Osteocyte (in vitro differentiated cells): ENCODE results near the gene TUBB2B. TPM values are rescaled to one million over a fixed set of nuclear protein-coding genes. Genes with fewer than 3 reads are reported as not detected.

ENCODE experiments used
- DNase-seq: peaks from one replicate; pipeline ENCODE4 v3.0.0; 2021; ENCODE audit warnings: mixed read lengths; ENCODE audit not compliant: unreplicated experiment; ENCODE audit errors: extremely low spot score
- H3K27ac Mint-ChIP-seq: one replicate; pipeline ENCODE4 v1.8.0; 2021; ENCODE audit warnings: mild to moderate bottlenecking, mixed read lengths; ENCODE audit not compliant: unreplicated experiment
- H3K27me3 Mint-ChIP-seq: one replicate; pipeline ENCODE4 v1.8.0; 2021; ENCODE audit warnings: mixed read lengths; ENCODE audit not compliant: unreplicated experiment
- H3K36me3 Mint-ChIP-seq: one replicate; pipeline ENCODE4 v1.8.0; 2021; ENCODE audit warnings: mixed read lengths; ENCODE audit not compliant: unreplicated experiment
- H3K4me1 Mint-ChIP-seq: one replicate; pipeline ENCODE4 v1.8.0; 2021; ENCODE audit warnings: mixed read lengths; ENCODE audit not compliant: unreplicated experiment
- H3K4me3 Mint-ChIP-seq: one replicate; pipeline ENCODE4 v1.8.0; 2021; ENCODE audit warnings: mild to moderate bottlenecking, moderate library complexity, mixed read lengths; ENCODE audit not compliant: unreplicated experiment
- H3K9me3 Mint-ChIP-seq: one replicate; pipeline ENCODE4 v1.8.0; 2021; ENCODE audit warnings: mixed read lengths; ENCODE audit not compliant: unreplicated experiment
- total RNA-seq: library from RNA; stranded (reverse); gene quantifications from 2 replicates; pipeline ENCODE4 v1.2.1, GENCODE V29; 2021
- TF ChIP-seq, protein P1 (sequence below): fragments of 200-600 bp; sonication (generic); IDR thresholded peaks from 2 replicates; pipeline ENCODE4 v1.5.0; 2021; ENCODE audit warnings: antibody characterized with exemption, mild to moderate bottlenecking, moderate library complexity

The TUBB2B gene
- total RNA-seq, 1 donor from 2014 or later = 61.7 TPM

DNA sequence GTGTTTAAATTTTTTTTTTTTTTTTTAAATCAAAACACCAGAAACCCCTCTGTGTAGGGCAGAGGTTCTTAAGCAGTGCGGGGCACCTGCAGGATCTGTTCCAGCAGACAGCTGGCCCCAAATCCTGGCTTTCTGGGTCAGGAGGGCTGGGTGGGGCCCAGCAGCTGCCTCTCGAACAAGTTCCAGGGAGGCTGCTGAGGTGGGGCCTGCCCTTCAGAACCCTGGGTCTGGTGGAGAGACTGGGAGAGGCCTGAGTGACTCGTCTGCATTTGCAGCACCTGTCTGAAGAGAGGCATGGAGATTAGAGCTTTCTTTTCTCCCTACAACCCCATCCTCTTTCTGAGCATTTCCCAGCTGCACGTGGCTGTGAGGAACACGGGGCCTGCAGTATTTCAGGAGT lies 39.7 kb upstream of the TUBB2B start:
- TF ChIP-seq, protein P1, sequence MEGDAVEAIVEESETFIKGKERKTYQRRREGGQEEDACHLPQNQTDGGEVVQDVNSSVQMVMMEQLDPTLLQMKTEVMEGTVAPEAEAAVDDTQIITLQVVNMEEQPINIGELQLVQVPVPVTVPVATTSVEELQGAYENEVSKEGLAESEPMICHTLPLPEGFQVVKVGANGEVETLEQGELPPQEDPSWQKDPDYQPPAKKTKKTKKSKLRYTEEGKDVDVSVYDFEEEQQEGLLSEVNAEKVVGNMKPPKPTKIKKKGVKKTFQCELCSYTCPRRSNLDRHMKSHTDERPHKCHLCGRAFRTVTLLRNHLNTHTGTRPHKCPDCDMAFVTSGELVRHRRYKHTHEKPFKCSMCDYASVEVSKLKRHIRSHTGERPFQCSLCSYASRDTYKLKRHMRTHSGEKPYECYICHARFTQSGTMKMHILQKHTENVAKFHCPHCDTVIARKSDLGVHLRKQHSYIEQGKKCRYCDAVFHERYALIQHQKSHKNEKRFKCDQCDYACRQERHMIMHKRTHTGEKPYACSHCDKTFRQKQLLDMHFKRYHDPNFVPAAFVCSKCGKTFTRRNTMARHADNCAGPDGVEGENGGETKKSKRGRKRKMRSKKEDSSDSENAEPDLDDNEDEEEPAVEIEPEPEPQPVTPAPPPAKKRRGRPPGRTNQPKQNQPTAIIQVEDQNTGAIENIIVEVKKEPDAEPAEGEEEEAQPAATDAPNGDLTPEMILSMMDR = no peak
- no peaks in the 10 kb centered on the region for H3K9me3 Mint-ChIP-seq
- H3K27ac Mint-ChIP-seq = no peak overlapping the region
- DNase-seq = no peak
- H3K4me1 Mint-ChIP-seq = peaks cover 2% of the 10 kb centered on the region
- no peaks in the 10 kb centered on the region for H3K27me3 Mint-ChIP-seq
- H3K4me3 Mint-ChIP-seq = no peak overlapping the region
- H3K36me3 Mint-ChIP-seq = peaks cover 41% of the 10 kb centered on the region

DNA sequence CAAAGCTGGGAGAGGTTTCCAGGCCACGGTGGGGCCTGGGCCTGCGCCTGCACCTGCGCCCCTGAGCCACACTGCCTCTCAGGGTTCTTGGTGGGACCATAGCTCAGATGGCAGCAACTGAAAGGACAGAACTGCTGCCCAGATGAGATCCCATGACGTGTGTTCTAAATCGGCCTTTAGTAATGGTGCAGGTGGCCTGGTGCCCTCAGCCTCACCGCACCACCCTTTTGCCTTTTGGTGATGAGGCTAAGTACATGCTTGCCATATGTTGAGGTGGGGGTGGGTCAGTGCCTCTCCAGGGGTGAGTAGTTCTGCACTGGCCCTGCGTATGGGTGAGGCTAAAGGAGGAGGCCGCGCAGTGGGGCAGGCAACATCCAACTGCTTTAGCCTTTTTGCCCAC lies 38.7 kb upstream of the TUBB2B start:
- Mint-ChIP-seq H3K27me3 (no peaks in the 10 kb centered on the region), H3K4me3 (no peak overlapping the region), H3K36me3 (peaks cover 37% of the 10 kb centered on the region), H3K9me3 (no peaks in the 10 kb centered on the region), H3K4me1 (peaks cover 12% of the 10 kb centered on the region), H3K27ac (no peak overlapping the region)
- DNase-seq = no peak
- TF ChIP-seq, protein P1 = no peak

DNA sequence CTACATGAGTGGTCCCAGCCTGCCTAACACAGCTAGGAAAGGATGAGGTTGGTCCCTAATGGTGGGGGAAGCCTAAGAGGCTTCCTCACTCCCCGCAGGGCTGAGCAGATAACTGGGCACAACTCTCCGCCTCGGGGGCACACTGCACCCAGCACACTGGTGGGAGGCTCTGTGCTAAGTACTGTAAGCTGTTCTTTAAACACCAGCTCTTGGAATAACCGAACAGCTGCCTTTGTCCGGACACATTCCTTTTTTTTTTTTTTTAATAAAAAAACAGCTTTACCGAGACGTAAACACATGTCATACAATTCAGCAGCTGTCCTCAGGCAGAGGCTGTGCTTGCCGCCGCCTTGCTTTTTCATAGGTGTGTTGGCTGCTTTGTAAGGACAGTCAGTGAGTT lies 38.2 kb upstream of the TUBB2B start:
- H3K27ac Mint-ChIP-seq = no peak overlapping the region
- no peaks in the 10 kb centered on the region for H3K9me3 Mint-ChIP-seq
- no peak overlapping the region for H3K4me3 Mint-ChIP-seq
- H3K27me3 Mint-ChIP-seq = no peaks in the 10 kb centered on the region
- peaks cover 34% of the 10 kb centered on the region for H3K36me3 Mint-ChIP-seq
- DNase-seq = no peak
- TF ChIP-seq, protein P1 = no peak
- H3K4me1 Mint-ChIP-seq = peaks cover 17% of the 10 kb centered on the region

DNA sequence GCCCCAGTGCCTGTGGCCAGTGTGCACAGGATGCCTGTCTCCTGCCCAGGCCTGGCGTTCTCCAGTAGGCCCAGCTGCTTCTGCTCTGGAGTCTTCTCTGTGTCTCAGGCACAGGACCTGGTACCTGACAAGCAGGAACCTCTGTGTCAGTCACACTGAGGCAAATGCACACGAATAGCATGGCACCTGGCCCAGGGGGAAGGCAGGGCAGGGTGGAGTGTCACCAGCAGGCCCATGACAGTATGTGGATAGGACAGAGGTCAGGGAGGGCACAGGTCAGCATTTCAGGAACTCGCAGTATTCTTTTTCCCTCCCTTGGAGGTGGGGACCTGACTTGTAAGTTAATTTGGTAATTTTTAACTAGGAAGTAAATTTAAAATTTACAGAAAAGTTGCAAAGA lies 36.9 kb upstream of the TUBB2B start:
- no peak overlapping the region for H3K4me3 Mint-ChIP-seq
- peaks cover 26% of the 10 kb centered on the region for H3K4me1 Mint-ChIP-seq
- no peaks in the 10 kb centered on the region for H3K9me3 Mint-ChIP-seq
- peaks cover 23% of the 10 kb centered on the region for H3K36me3 Mint-ChIP-seq
- no peaks in the 10 kb centered on the region for H3K27me3 Mint-ChIP-seq
- TF ChIP-seq, protein P1 = no peak
- no peak overlapping the region for H3K27ac Mint-ChIP-seq
- no peak for DNase-seq

DNA sequence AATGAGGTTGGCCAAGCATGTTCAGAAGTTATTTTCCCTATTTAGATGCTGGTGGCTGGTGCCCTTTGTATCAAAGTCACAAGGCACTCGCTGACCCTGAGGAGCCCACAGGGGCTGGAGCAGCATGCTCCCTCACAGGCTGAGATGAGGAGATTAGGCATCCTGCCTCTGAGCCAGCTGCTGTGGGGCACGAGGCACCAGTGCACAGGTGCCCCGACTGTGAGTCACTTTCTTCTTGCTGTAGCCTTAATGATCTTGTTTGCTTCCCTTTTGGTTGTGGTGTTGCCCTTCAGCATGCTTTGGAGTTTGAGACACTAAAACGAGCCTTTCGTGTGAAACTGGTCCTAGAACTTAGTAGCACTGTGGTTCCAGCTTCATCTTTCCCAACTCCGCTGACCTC lies 35.6 kb upstream of the TUBB2B start:
- DNase-seq = no peak
- H3K9me3 Mint-ChIP-seq = no peaks in the 10 kb centered on the region
- H3K4me3 Mint-ChIP-seq = no peak overlapping the region
- H3K4me1 Mint-ChIP-seq = peaks cover 26% of the 10 kb centered on the region
- H3K27ac Mint-ChIP-seq = no peak overlapping the region
- no peaks in the 10 kb centered on the region for H3K27me3 Mint-ChIP-seq
- peaks cover 10% of the 10 kb centered on the region for H3K36me3 Mint-ChIP-seq
- TF ChIP-seq, protein P1 = no peak
